ENCODE results near the gene PHLDA1.

GRCh38 chr12:76002598-76003354 is 28.8 kb downstream of the PHLDA1 start:
- TF ChIP-seq CTCF (IDR thresholded peaks at IDR 0.05; ENCODE audit: low read length) = no peak
- no peak for TF ChIP-seq EZH2 (IDR thresholded peaks at IDR 0.05; ENCODE audit: borderline replicate concordance, low read length)

Measured in OCI-LY1 (cell line).